ENCODE results near the gene ABCG1.

DNA sequence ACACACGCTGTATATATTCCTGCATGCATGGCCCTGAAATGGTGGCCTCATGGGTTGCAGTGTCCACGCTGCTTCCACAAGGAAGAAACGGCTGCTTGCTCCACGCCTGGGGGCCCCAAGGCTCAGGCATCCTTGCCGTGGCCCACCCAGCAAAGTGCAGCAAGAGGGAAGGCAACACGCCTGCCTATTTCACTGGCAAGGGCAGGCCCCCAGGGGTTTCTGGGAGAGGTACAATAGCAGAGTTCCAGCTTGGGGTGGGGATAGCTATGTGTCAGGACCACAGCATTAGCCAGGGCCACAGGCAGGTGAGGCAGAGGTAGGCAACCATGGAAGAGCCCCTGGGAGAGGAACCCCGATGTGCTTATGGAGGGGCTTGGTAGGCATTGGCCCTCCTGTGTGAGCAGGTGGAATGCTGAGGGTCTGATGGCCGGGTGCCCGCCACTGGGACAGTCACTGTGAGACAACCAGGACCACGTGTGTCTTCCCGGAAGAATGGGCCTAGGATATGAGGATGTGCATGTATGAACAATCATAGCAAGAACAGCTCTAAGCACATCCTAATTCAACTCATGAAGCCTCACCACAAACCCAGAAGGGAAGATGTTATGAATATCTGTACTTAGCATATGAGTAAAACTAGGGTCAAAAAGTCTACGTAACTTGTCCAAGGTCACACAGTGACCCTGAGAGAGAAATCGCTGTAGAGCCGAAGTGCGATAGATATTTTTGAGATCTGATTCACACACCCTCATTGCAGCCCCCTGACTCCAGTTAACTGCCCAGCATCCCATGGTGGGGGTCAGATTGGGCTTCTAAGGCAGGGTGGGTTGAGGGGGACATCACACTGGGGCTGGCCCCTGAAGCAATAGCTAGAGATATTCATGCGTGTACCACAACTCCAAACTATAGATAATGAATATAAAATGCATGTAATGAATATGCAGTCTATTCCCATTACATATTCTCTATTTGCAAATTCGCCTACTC lies 120.1 kb downstream of the ABCG1 start:
- no peak for TF ChIP-seq TARDBP (IDR thresholded peaks at IDR 0.05)
- no peak for TF ChIP-seq SUZ12 (IDR thresholded peaks at IDR 0.05)
- TF ChIP-seq FOXM1 (IDR thresholded peaks at IDR 0.05; ENCODE audit: borderline replicate concordance), result no peak
- TF ChIP-seq SP1 (IDR thresholded peaks at IDR 0.05), result no peak
- TF ChIP-seq FOXK2 (IDR thresholded peaks at IDR 0.05), result no peak
- no peak for TF ChIP-seq ARNT (IDR thresholded peaks at IDR 0.05)
- no peak for TF ChIP-seq BHLHE40 (IDR thresholded peaks at IDR 0.05; ENCODE audit: borderline replicate concordance)
- no peak for TF ChIP-seq FOXA1 (IDR thresholded peaks at IDR 0.05)
- TF ChIP-seq CTBP1 (IDR thresholded peaks at IDR 0.05; ENCODE audit: borderline replicate concordance), result no peak
- TF ChIP-seq ZNF384 (IDR thresholded peaks at IDR 0.05), result no peak

Measured in HEK293T (cell line).